Measurements from ENCODE around the gene CDC42EP4. TPM values are rescaled to one million over a fixed set of nuclear protein-coding genes. Genes with fewer than 3 reads are reported as not detected.

The CDC42EP4 gene
- total RNA-seq, 4 donors from 2014 or later, result 33.0 to 94.6 (median 69.7) TPM

DNA sequence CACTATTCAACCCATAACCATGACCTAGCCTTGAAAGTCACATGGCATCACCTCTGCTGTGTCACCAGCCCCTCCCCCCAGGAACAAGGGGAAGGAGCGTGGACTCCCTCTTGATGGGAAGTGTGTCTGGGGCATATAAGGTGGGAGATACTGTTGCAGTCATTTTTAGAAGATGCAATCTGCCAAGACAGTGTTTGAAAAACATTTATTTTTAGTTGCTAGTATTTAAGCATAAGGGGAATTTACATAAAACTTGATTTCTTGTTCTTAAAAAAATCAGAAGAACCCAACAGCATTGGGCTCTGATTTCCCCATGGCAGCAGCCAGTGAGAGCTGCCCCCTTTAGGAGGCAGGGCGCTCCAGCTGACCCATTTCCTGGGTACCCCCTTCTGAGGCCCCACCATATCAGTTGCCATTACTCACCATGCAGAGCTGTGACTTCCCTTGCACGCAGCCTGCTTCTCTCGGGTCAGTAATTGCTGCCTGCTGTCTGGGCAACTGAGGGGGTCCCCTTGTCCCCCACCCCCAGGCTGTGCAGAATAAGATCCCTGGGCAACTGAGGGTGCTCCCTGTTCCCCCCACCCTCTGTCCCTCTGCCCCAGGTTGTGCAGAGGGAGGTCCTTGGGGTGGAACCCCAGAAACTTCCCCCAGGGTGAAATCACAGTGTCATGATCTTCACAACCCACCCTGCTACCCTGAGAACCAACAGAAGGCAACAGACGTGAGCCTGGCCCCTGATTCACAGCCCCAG is 11.8 kb upstream of the CDC42EP4 start:
- 40 to 54% methylated on average over 5 of the region's 5 CpGs for WGBS, 2 donors
- intact Hi-C loops (cut with DNase I; ENCODE audit: low total_unique reads), result no loop called here
- TF ChIP-seq, protein P1, sequence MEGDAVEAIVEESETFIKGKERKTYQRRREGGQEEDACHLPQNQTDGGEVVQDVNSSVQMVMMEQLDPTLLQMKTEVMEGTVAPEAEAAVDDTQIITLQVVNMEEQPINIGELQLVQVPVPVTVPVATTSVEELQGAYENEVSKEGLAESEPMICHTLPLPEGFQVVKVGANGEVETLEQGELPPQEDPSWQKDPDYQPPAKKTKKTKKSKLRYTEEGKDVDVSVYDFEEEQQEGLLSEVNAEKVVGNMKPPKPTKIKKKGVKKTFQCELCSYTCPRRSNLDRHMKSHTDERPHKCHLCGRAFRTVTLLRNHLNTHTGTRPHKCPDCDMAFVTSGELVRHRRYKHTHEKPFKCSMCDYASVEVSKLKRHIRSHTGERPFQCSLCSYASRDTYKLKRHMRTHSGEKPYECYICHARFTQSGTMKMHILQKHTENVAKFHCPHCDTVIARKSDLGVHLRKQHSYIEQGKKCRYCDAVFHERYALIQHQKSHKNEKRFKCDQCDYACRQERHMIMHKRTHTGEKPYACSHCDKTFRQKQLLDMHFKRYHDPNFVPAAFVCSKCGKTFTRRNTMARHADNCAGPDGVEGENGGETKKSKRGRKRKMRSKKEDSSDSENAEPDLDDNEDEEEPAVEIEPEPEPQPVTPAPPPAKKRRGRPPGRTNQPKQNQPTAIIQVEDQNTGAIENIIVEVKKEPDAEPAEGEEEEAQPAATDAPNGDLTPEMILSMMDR (IDR thresholded peaks at IDR 0.05), result no peak
- no peak for TF ChIP-seq POLR2A (IDR thresholded peaks at IDR 0.05)
- no peak for DNase-seq (ENCODE audit: low spot score in 2 of 2)
- H3K4me3 ChIP-seq (ENCODE audit: low read depth, poor library complexity, severe bottlenecking), result no peak overlapping the region

DNA sequence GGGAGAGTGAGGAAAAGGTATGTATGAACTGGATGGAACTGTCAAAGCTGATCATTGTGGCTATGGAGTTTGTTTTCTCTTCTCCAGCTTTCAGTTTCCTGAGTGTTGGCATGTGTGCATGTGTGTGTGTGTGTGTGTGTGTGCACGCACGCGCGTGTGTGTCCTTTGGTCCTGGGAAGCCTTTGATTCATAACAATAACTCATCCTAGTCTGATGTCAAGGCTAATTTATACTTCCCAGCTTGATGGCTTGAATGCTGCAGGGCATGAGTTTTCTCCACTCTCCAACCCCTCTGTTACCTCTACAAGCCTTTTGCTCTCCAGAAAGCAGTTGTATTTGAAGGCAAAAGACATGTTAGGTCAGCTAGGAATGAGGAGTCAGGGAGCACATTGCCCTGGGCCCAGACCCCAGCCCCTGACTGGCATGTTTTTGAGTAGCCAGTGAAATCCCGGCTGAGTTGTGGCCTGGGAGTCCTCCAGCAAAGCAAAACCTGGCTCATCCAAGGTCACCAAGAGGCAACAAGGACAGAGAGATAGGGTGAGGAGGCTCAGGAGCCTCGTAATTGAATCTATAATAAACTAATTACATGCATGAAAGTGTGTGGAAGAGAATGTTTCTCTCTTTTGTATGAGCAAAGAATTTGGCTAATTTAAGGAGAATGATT is 8.9 kb upstream of the CDC42EP4 start:
- intact Hi-C loops (cut with DNase I; ENCODE audit: low total_unique reads), result no loop called here
- DNase-seq (ENCODE audit: low spot score in 2 of 2), result no peak
- TF ChIP-seq, protein P1 (IDR thresholded peaks at IDR 0.05), result no peak
- TF ChIP-seq POLR2A (IDR thresholded peaks at IDR 0.05), result no peak
- H3K4me3 ChIP-seq (ENCODE audit: low read depth, poor library complexity, severe bottlenecking), result no peak overlapping the region
- 72 to 75% methylated on average over 6 of the region's 6 CpGs for WGBS, 2 donors

- DNase-seq (ENCODE audit: low spot score in 2 of 2), result no peak
- TF ChIP-seq, protein P1 (IDR thresholded peaks at IDR 0.05), result no peak
- no peak for TF ChIP-seq POLR2A (IDR thresholded peaks at IDR 0.05)
- intact Hi-C loops (cut with DNase I; ENCODE audit: low total_unique reads), result no loop called here
- no peak overlapping the region for H3K4me3 ChIP-seq (ENCODE audit: low read depth, poor library complexity, severe bottlenecking)
- WGBS, 2 donors, result 89 to 93% methylated on average over 3 of the region's 3 CpGs
These were observed 8.0 kb upstream of the CDC42EP4 start for GRCh38 chr17:73319766-73320165.

DNA sequence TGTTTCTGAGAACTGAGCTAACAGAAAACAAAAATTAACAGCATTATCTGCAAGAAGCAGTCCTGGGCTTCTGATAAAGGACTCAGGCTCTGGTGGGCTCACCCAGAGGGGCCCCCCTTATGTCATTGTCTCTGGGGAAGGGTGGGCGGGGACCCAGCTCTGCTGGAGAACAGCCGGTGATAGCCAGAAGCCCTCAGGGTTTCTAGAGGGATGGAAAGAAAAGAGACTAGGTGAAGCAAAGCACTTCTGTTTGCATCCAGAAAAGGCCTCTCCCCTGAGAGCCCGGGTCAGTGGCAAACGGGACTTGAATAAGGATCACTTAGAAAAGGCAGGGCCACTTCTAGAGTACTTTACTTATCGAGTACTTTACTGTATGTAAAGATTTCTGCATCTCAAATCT is 7.0 kb upstream of the CDC42EP4 start:
- WGBS, 2 donors, result 57 to 58% methylated on average over 5 of the region's 5 CpGs
- no peak overlapping the region for H3K4me3 ChIP-seq (ENCODE audit: low read depth, poor library complexity, severe bottlenecking)
- TF ChIP-seq POLR2A (IDR thresholded peaks at IDR 0.05), result no peak
- TF ChIP-seq, protein P1 (IDR thresholded peaks at IDR 0.05), result no peak
- DNase-seq (ENCODE audit: low spot score in 2 of 2), result no peak
- intact Hi-C loops (cut with DNase I; ENCODE audit: low total_unique reads), result no loop called here

DNA sequence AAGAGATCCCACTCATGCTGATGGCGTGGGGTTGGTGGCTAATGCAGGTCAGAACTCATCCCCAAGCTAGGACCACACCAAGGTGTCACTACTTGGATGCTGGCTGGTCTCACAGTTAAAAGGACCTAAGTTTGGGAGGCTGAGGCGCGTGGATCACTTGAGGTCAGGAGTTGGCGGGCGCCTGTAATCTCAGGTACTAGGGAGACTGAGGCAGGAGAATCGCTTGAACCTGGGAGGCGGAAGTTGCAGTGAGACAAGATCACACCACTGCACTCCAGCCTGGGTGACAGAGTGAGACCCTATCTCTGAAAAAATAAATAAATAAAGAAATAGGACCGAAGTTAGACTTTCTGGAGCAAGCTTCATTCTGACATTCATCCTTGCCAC is 6.6 kb upstream of the CDC42EP4 start:
- intact Hi-C loops (cut with DNase I; ENCODE audit: low total_unique reads), result no loop called here
- no peak overlapping the region for H3K4me3 ChIP-seq (ENCODE audit: low read depth, poor library complexity, severe bottlenecking)
- TF ChIP-seq, protein P1 (IDR thresholded peaks at IDR 0.05), result no peak
- TF ChIP-seq POLR2A (IDR thresholded peaks at IDR 0.05), result no peak
- WGBS, 2 donors, result 92 to 93% methylated on average over 8 of the region's 8 CpGs
- DNase-seq (ENCODE audit: low spot score in 2 of 2), result no peak
